Measurements from ENCODE around the gene SPATA3.
A peak's percentile ranks its signal among the peaks of the same experiment; 100 is the strongest.

SPATA3 gene

GRCh38 chr2:231038483-231039293 is 42.8 kb downstream of the SPATA3 start:
- Histone ChIP-seq H4K8ac (ENCODE audit: low read depth, low read length) (no peak overlapping the region), H3K14ac (ENCODE audit: low read length) (no peak overlapping the region), H3K18ac (ENCODE audit: low read length) (no peak overlapping the region), H2BK120ac (ENCODE audit: low read depth, low read length) (no peak overlapping the region), H3K4ac (ENCODE audit: low read length) (no peak overlapping the region), H3K4me2 (ENCODE audit: insufficient read depth, low read length, poor library complexity, severe bottlenecking) (peak overlapping the region; percentile 83), H2BK5ac (ENCODE audit: low read length) (no peak overlapping the region), H2BK15ac (ENCODE audit: low read length) (no peak overlapping the region), H3K4me3 (ENCODE audit: low read length in 2 of 2) (peak overlapping the region in 1 of 2 donors; percentile 47), H3K36me3 (replicated peaks in 1 of 2; ENCODE audit: control insufficient read depth in 2 of 2, insufficient read depth in 2 of 2, low read length in 2 of 2) (no peaks in the 10 kb centered on the region), H3K9ac (ENCODE audit: low read depth, low read length, poor library complexity) (peak overlapping the region; percentile 70), H3K4me1 (ENCODE audit: control insufficient read depth in 2 of 2, insufficient read depth in 1 of 2, low read depth in 1 of 2, low read length in 2 of 2) (no peaks in the 10 kb centered on the region), H3K23ac (ENCODE audit: low read depth, low read length, poor library complexity) (no peak overlapping the region), H4K91ac (ENCODE audit: low read depth, low read length, poor library complexity) (no peak overlapping the region), H3K79me1 (ENCODE audit: low read depth, low read length) (peaks cover 2% of the 10 kb centered on the region), H3K27ac (replicated peaks; ENCODE audit: low read length) (no peak overlapping the region), H2AFZ (ENCODE audit: low read length) (peak overlapping the region; percentile 85), H3K27me3 (ENCODE audit: control insufficient read depth in 3 of 3, insufficient read depth in 3 of 3, low read depth in 1 of 3, low read length in 3 of 3) (peaks cover 12 to 47% (median 41%) of the 10 kb centered on the region in 3 experiments), H2AK5ac (ENCODE audit: low read depth, low read length) (peak overlapping the region; percentile 56), H2BK12ac (ENCODE audit: low read length) (no peak overlapping the region), H3K9me3 (replicated peaks in 1 of 2; ENCODE audit: control insufficient read depth in 2 of 2, insufficient read depth in 1 of 2, low read depth in 1 of 2, low read length in 2 of 2) (peaks cover 0 to 4% of the 10 kb centered on the region in 2 donors)
- no CpG with 5 or more reads among the region's 21 CpGs for WGBS, 2 donors (ENCODE audit: extremely low coverage in 2 of 2, insufficient read length in 2 of 2, insufficient replicate concordance in 1 of 2)
- DNase-seq (ENCODE audit: low spot score): no peak

- peak overlapping the region; percentile 48 for H3K18ac ChIP-seq (ENCODE audit: low read length)
- no peak overlapping the region for H2BK12ac ChIP-seq (ENCODE audit: low read length)
- no peak overlapping the region for H3K4me2 ChIP-seq (ENCODE audit: insufficient read depth, low read length, poor library complexity, severe bottlenecking)
- H3K79me1 ChIP-seq (ENCODE audit: low read depth, low read length): peaks cover 2% of the 10 kb centered on the region
- no CpG with 5 or more reads among the region's 6 CpGs for WGBS, 2 donors (ENCODE audit: extremely low coverage in 2 of 2, insufficient read length in 2 of 2, insufficient replicate concordance in 1 of 2)
- no peak overlapping the region for H3K27ac ChIP-seq (replicated peaks; ENCODE audit: low read length)
- DNase-seq (ENCODE audit: low spot score): no peak
- no peak overlapping the region for H4K91ac ChIP-seq (ENCODE audit: low read depth, low read length, poor library complexity)
- no peak overlapping the region for H2BK5ac ChIP-seq (ENCODE audit: low read length)
- no peak overlapping the region for H3K14ac ChIP-seq (ENCODE audit: low read length)
- no peak overlapping the region for H2AFZ ChIP-seq (ENCODE audit: low read length)
- H3K9me3 ChIP-seq (replicated peaks in 1 of 2; ENCODE audit: control insufficient read depth in 2 of 2, insufficient read depth in 1 of 2, low read depth in 1 of 2, low read length in 2 of 2): peaks cover 0 to 4% of the 10 kb centered on the region in 2 donors
- H3K4me1 ChIP-seq (ENCODE audit: control insufficient read depth in 2 of 2, insufficient read depth in 1 of 2, low read depth in 1 of 2, low read length in 2 of 2): no peaks in the 10 kb centered on the region
- no peak overlapping the region for H3K23ac ChIP-seq (ENCODE audit: low read depth, low read length, poor library complexity)
- no peaks in the 10 kb centered on the region for H3K36me3 ChIP-seq (replicated peaks in 1 of 2; ENCODE audit: control insufficient read depth in 2 of 2, insufficient read depth in 2 of 2, low read length in 2 of 2)
- H3K4ac ChIP-seq (ENCODE audit: low read length): no peak overlapping the region
- no peak overlapping the region for H2AK5ac ChIP-seq (ENCODE audit: low read depth, low read length)
- no peak overlapping the region for H3K4me3 ChIP-seq (ENCODE audit: low read length in 2 of 2)
- H2BK15ac ChIP-seq (ENCODE audit: low read length): no peak overlapping the region
- no peak overlapping the region for H4K8ac ChIP-seq (ENCODE audit: low read depth, low read length)
- H2BK120ac ChIP-seq (ENCODE audit: low read depth, low read length): no peak overlapping the region
- H3K27me3 ChIP-seq (ENCODE audit: control insufficient read depth in 3 of 3, insufficient read depth in 3 of 3, low read depth in 1 of 3, low read length in 3 of 3): peaks cover 12 to 47% (median 35%) of the 10 kb centered on the region in 3 experiments
- H3K9ac ChIP-seq (ENCODE audit: low read depth, low read length, poor library complexity): no peak overlapping the region
These were observed 43.4 kb downstream of the SPATA3 start for GRCh38 chr2:231039294-231039664.

GRCh38 chr2:231039821-231040364 is 44.0 kb downstream of the SPATA3 start:
- Histone ChIP-seq H3K14ac (ENCODE audit: low read length) (no peak overlapping the region), H2BK120ac (ENCODE audit: low read depth, low read length) (no peak overlapping the region), H3K79me1 (ENCODE audit: low read depth, low read length) (peaks cover 2% of the 10 kb centered on the region), H2BK12ac (ENCODE audit: low read length) (no peak overlapping the region), H3K9me3 (replicated peaks in 1 of 2; ENCODE audit: control insufficient read depth in 2 of 2, insufficient read depth in 1 of 2, low read depth in 1 of 2, low read length in 2 of 2) (peaks cover 0 to 4% of the 10 kb centered on the region in 2 donors), H4K91ac (ENCODE audit: low read depth, low read length, poor library complexity) (no peak overlapping the region), H2BK15ac (ENCODE audit: low read length) (no peak overlapping the region), H4K8ac (ENCODE audit: low read depth, low read length) (no peak overlapping the region), H3K4me1 (ENCODE audit: control insufficient read depth in 2 of 2, insufficient read depth in 1 of 2, low read depth in 1 of 2, low read length in 2 of 2) (no peaks in the 10 kb centered on the region), H3K9ac (ENCODE audit: low read depth, low read length, poor library complexity) (no peak overlapping the region), H2AFZ (ENCODE audit: low read length) (no peak overlapping the region), H3K27me3 (ENCODE audit: control insufficient read depth in 3 of 3, insufficient read depth in 3 of 3, low read depth in 1 of 3, low read length in 3 of 3) (peaks cover 12 to 47% (median 33%) of the 10 kb centered on the region in 3 experiments), H3K18ac (ENCODE audit: low read length) (no peak overlapping the region), H2BK5ac (ENCODE audit: low read length) (no peak overlapping the region), H3K36me3 (replicated peaks in 1 of 2; ENCODE audit: control insufficient read depth in 2 of 2, insufficient read depth in 2 of 2, low read length in 2 of 2) (no peaks in the 10 kb centered on the region), H3K4me2 (ENCODE audit: insufficient read depth, low read length, poor library complexity, severe bottlenecking) (no peak overlapping the region), H3K23ac (ENCODE audit: low read depth, low read length, poor library complexity) (no peak overlapping the region), H3K4ac (ENCODE audit: low read length) (no peak overlapping the region), H2AK5ac (ENCODE audit: low read depth, low read length) (no peak overlapping the region), H3K4me3 (ENCODE audit: low read length in 2 of 2) (no peak overlapping the region), H3K27ac (replicated peaks; ENCODE audit: low read length) (no peak overlapping the region)
- DNase-seq (ENCODE audit: low spot score): no peak
- no CpG with 5 or more reads among the region's 8 CpGs for WGBS, 2 donors (ENCODE audit: extremely low coverage in 2 of 2, insufficient read length in 2 of 2, insufficient replicate concordance in 1 of 2)

- peak overlapping the region in 1 of 2 donors; percentile 55 for H3K4me3 ChIP-seq (ENCODE audit: low read length in 2 of 2)
- H2BK5ac ChIP-seq (ENCODE audit: low read length): peak overlapping the region; percentile 54
- H2AK5ac ChIP-seq (ENCODE audit: low read depth, low read length): no peak overlapping the region
- H3K9ac ChIP-seq (ENCODE audit: low read depth, low read length, poor library complexity): peak overlapping the region; percentile 30
- no peak overlapping the region for H3K14ac ChIP-seq (ENCODE audit: low read length)
- no peak overlapping the region for H3K4ac ChIP-seq (ENCODE audit: low read length)
- no peak overlapping the region for H4K91ac ChIP-seq (ENCODE audit: low read depth, low read length, poor library complexity)
- H4K8ac ChIP-seq (ENCODE audit: low read depth, low read length): peak overlapping the region; percentile 72
- H2BK12ac ChIP-seq (ENCODE audit: low read length): no peak overlapping the region
- no peaks in the 10 kb centered on the region for H3K4me1 ChIP-seq (ENCODE audit: control insufficient read depth in 2 of 2, insufficient read depth in 1 of 2, low read depth in 1 of 2, low read length in 2 of 2)
- no peak overlapping the region for H3K4me2 ChIP-seq (ENCODE audit: insufficient read depth, low read length, poor library complexity, severe bottlenecking)
- no peak for DNase-seq (ENCODE audit: low spot score)
- H2BK15ac ChIP-seq (ENCODE audit: low read length): no peak overlapping the region
- H3K23ac ChIP-seq (ENCODE audit: low read depth, low read length, poor library complexity): peak overlapping the region; percentile 34
- H3K27me3 ChIP-seq (ENCODE audit: control insufficient read depth in 3 of 3, insufficient read depth in 3 of 3, low read depth in 1 of 3, low read length in 3 of 3): peaks cover 12 to 42% (median 24%) of the 10 kb centered on the region in 3 experiments
- no peak overlapping the region for H3K27ac ChIP-seq (replicated peaks; ENCODE audit: low read length)
- H3K9me3 ChIP-seq (replicated peaks in 1 of 2; ENCODE audit: control insufficient read depth in 2 of 2, insufficient read depth in 1 of 2, low read depth in 1 of 2, low read length in 2 of 2): peaks cover 0 to 4% of the 10 kb centered on the region in 2 donors
- H2AFZ ChIP-seq (ENCODE audit: low read length): no peak overlapping the region
- H3K36me3 ChIP-seq (replicated peaks in 1 of 2; ENCODE audit: control insufficient read depth in 2 of 2, insufficient read depth in 2 of 2, low read length in 2 of 2): no peaks in the 10 kb centered on the region
- peaks cover 2% of the 10 kb centered on the region for H3K79me1 ChIP-seq (ENCODE audit: low read depth, low read length)
- no peak overlapping the region for H2BK120ac ChIP-seq (ENCODE audit: low read depth, low read length)
- no peak overlapping the region for H3K18ac ChIP-seq (ENCODE audit: low read length)
- no CpG with 5 or more reads among the region's 8 CpGs for WGBS, 2 donors (ENCODE audit: extremely low coverage in 2 of 2, insufficient read length in 2 of 2, insufficient replicate concordance in 1 of 2)
These were observed 45.3 kb downstream of the SPATA3 start for GRCh38 chr2:231041061-231041689.
